SK-N-MC (cell line): ENCODE measurements around the gene TRNT1.
A peak's percentile ranks its signal among the peaks of the same experiment; 100 is the strongest.

Experiments used
- DNase-seq: peaks from one replicate; pipeline ENCODE4 v3.0.0-alpha.2; 2011; ENCODE audit warnings: low read depth, low spot score
- H3K27ac ChIP-seq: fragments of 200-600 bp; sonication (generic); 2 replicates; pipeline ENCODE4 v1.5.1; 2016; ENCODE audit warnings: mixed run types
- H3K36me3 ChIP-seq: fragments of 200-600 bp; sonication (generic); 2 replicates; pipeline ENCODE4 v1.6.1; 2017; ENCODE audit warnings: antibody characterized with exemption, low read length, mixed read lengths; ENCODE audit not compliant: insufficient read depth
- H3K4me3 ChIP-seq: fragments of 200-600 bp; sonication (generic); 2 replicates; pipeline ENCODE4 v1.5.1; 2016
- H3K9ac ChIP-seq: fragments of 200-600 bp; sonication (generic); 2 replicates; pipeline ENCODE4 v1.8.0; 2017; ENCODE audit warnings: mixed run types, mixed read lengths; ENCODE audit not compliant: insufficient read length
- H3K9me3 ChIP-seq: fragments of 200-600 bp; sonication (generic); 2 replicates; pipeline ENCODE4 v1.6.1; 2017; ENCODE audit warnings: low read depth, mild to moderate bottlenecking, antibody characterized with exemption, low read length, moderate library complexity, mixed read lengths
- EZH2 ChIP-seq: fragments of 200-600 bp; sonication (generic); IDR thresholded peaks from one replicate; pipeline ENCODE4 v1.6.1; 2017; ENCODE audit warnings: antibody characterized with exemption
- FOXP2 ChIP-seq: optimal IDR thresholded peaks from 2 replicates; pipeline ENCODE3; 2011; ENCODE audit warnings: mild to moderate bottlenecking, moderate library complexity; ENCODE audit not compliant: insufficient read depth; ENCODE audit errors: extremely low read length, control extremely low read depth
- POLR2AphosphoS5 ChIP-seq: IDR thresholded peaks from 2 replicates; pipeline ENCODE4 v1.6.1; 2012; ENCODE audit warnings: mild to moderate bottlenecking, low read depth, low read length, borderline replicate concordance

Gene TRNT1

GRCh38 chr3:3107858-3108257 is 18.9 kb upstream of the TRNT1 start:
- DNase-seq, result no peak
- H3K9ac ChIP-seq, result no peak overlapping the region
- H3K9me3 ChIP-seq, result no peaks in the 10 kb centered on the region
- no peaks in the 10 kb centered on the region for H3K36me3 ChIP-seq
- H3K27ac ChIP-seq, result no peak overlapping the region
- H3K4me3 ChIP-seq, result no peak overlapping the region
- TF ChIP-seq EZH2, result no peak
- TF ChIP-seq POLR2AphosphoS5, result no peak
- TF ChIP-seq FOXP2, result no peak

GRCh38 chr3:3109407-3110298 is 17.1 kb upstream of the TRNT1 start:
- TF ChIP-seq POLR2AphosphoS5 (no peak), FOXP2 (no peak), EZH2 (no peak)
- Histone ChIP-seq H3K9me3 (no peaks in the 10 kb centered on the region), H3K4me3 (no peak overlapping the region), H3K36me3 (no peaks in the 10 kb centered on the region), H3K27ac (no peak overlapping the region), H3K9ac (no peak overlapping the region)
- DNase-seq, result no peak

- DNase-seq, result no peak
- Histone ChIP-seq H3K27ac (no peak within 1 kb of the TSS), H3K36me3 (no peaks in the 10 kb centered on the region), H3K9me3 (no peaks in the 10 kb centered on the region), H3K9ac (no peak within 1 kb of the TSS), H3K4me3 (no peak within 1 kb of the TSS)
- no peak for TF ChIP-seq POLR2AphosphoS5
- TF ChIP-seq EZH2, result no peak
- no peak for TF ChIP-seq FOXP2
These were observed 16.5 kb upstream of the TRNT1 start, which contains the start of gene IL5RA for GRCh38 chr3:3110299-3110630. IL5RA (minus strand) TSS chr3:3110374; CDS start chr3:3104984, 5,390 bp downstream.

GRCh38 chr3:3110749-3111361 is 15.9 kb upstream of the TRNT1 start:
- no peak overlapping the region for H3K9ac ChIP-seq
- H3K36me3 ChIP-seq, result no peaks in the 10 kb centered on the region
- DNase-seq, result no peak
- H3K9me3 ChIP-seq, result no peaks in the 10 kb centered on the region
- no peak overlapping the region for H3K27ac ChIP-seq
- TF ChIP-seq POLR2AphosphoS5, result no peak
- no peak for TF ChIP-seq FOXP2
- TF ChIP-seq EZH2, result no peak
- H3K4me3 ChIP-seq, result no peak overlapping the region

- TF ChIP-seq POLR2AphosphoS5 (no peak), FOXP2 (no peak), EZH2 (no peak)
- DNase-seq, result no peak
- H3K36me3 ChIP-seq, result no peaks in the 10 kb centered on the region
- H3K4me3 ChIP-seq, result no peak overlapping the region
- no peaks in the 10 kb centered on the region for H3K9me3 ChIP-seq
- H3K27ac ChIP-seq, result no peak overlapping the region
- no peak overlapping the region for H3K9ac ChIP-seq
These were observed 13.6 kb upstream of the TRNT1 start for GRCh38 chr3:3113042-3113709.

GRCh38 chr3:3117651-3118050 is 9.1 kb upstream of the TRNT1 start:
- Histone ChIP-seq H3K9me3 (no peaks in the 10 kb centered on the region), H3K27ac (no peak overlapping the region), H3K36me3 (no peaks in the 10 kb centered on the region), H3K4me3 (no peak overlapping the region), H3K9ac (no peak overlapping the region)
- DNase-seq, result no peak
- no peak for TF ChIP-seq FOXP2
- no peak for TF ChIP-seq EZH2
- TF ChIP-seq POLR2AphosphoS5, result no peak

GRCh38 chr3:3119393-3119851 is 7.3 kb upstream of the TRNT1 start:
- DNase-seq, result peak; percentile 75
- Histone ChIP-seq H3K9ac (no peak overlapping the region), H3K4me3 (peak overlapping the region; percentile 30; the same call in 1 of the 2 replicates), H3K36me3 (no peaks in the 10 kb centered on the region), H3K27ac (no peak overlapping the region), H3K9me3 (no peaks in the 10 kb centered on the region)
- no peak for TF ChIP-seq EZH2
- no peak; the same call in 1 of the 2 replicates for TF ChIP-seq POLR2AphosphoS5
- no peak for TF ChIP-seq FOXP2

- TF ChIP-seq POLR2AphosphoS5, result no peak
- TF ChIP-seq FOXP2, result no peak
- TF ChIP-seq EZH2, result no peak
- Histone ChIP-seq H3K9ac (peak overlapping the region; percentile 80), H3K36me3 (peaks cover 23% of the 10 kb centered on the region), H3K27ac (no peak overlapping the region; the same call in 1 of the 2 replicates), H3K4me3 (peak overlapping the region; percentile 77), H3K9me3 (no peaks in the 10 kb centered on the region)
- DNase-seq, result no peak
These were observed 763 bp upstream of the TRNT1 start for GRCh38 chr3:3125977-3126376.
